HG03139 (cell line): ENCODE measurements around the gene PTH2R.
"Not testable (repeated sequence)": the region's sequence is repeated elsewhere in the genome, so short reads cannot be mapped to it uniquely, and the experiment has no call there.

Experiments used
- ATAC-seq: cut with Tn5 transposase; IDR thresholded peaks from one replicate; pipeline ENCODE4 v1.9.1; 2021; ENCODE audit not compliant: unreplicated experiment

PTH2R gene

DNA sequence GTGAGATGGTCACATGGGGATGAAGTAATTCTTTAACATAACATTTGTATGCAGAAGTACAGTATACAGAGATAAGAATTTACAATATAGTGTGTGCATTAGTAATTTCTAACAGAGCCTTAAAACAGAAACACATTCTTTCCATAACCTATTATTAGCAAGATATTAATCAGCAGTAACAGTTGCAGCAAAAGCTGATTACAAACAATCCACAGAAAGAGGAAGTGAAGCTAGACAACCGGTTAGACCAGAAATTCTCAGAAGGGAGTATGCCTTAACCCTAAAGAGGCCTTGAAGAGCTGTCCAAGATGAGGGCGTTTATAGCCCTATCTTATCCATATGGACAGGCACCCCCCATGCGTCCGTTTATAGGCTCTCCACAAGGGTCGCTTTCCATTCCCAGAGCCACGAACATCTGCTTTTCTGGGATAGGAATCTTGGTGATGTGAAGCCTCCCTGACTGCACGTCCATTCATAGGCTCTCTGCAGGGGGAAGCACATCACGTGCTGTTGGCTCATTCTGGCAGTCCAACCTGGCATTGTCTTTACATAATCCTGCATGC is 75.9 kb downstream of the PTH2R start:
- ATAC-seq, result not testable (repeated sequence)

- no peak for ATAC-seq
These were observed 78.8 kb downstream of the PTH2R start for GRCh38 chr2:208485390-208485789.

- no peak for ATAC-seq
These were observed 82.3 kb downstream of the PTH2R start for GRCh38 chr2:208488686-208489564.

DNA sequence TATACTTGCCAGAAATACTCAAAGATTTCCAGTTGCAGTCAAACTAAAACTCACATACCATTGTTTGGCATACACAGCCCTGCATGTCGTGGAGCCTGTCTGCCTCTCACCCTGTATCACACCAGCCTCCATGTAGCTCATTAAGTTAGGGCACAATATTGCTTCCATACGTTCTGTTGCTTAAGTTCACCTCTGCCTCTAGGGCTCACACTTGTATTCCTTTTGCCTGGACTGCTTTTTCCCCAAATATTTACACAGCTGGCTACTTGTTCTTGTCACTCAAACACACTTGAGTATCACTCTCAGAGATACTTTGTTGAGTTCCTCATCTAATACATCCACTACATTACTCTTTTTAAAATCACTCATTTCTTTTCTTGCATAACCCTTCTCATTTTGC is 83.1 kb downstream of the PTH2R start:
- ATAC-seq, result no peak

DNA sequence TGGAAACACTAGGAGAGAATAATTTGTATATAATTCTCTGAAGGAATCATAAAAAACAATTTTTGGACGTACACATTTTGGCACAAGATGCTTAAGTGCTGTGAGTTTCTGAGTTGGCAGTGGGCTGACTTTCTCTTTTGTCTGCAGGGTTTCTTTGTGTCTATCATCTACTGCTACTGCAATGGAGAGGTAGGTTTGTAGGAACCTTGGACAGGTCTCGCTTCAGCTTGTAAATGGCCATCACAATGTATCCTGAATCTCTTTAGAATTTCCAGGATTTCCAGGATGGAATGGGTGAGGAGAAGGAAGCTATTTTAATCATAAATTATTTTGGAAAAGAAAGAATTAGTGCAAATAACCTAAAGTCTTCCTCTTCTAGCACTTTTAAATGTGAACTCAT is 83.9 kb downstream of the PTH2R start:
- no peak for ATAC-seq

DNA sequence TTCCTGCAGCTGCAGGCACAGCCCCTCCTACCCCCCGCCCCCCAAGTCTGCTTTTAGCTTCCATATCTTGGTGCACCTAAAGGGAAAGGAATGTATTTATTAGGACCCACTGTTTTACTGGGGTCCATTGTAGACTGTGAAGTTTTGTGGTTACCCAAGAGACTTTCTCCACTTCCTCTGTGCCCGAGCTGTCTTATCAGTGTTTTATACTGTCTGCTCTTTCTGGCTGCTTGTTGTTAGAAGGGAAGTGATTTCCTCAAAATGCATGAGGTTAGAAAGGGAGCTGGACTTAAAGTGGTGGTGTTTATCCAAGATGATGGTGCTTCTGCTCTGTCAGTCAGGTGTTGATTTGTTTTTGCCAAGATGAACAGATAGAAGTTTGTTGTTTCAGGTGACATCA is 85.0 kb downstream of the PTH2R start:
- no peak for ATAC-seq

- ATAC-seq, result no peak
These were observed 85.5 kb downstream of the PTH2R start for GRCh38 chr2:208492069-208492468.

GRCh38 chr2:208493186-208493585 is 86.6 kb downstream of the PTH2R start:
- no peak for ATAC-seq

GRCh38 chr2:208496129-208496528 is 89.5 kb downstream of the PTH2R start:
- no peak for ATAC-seq

DNA sequence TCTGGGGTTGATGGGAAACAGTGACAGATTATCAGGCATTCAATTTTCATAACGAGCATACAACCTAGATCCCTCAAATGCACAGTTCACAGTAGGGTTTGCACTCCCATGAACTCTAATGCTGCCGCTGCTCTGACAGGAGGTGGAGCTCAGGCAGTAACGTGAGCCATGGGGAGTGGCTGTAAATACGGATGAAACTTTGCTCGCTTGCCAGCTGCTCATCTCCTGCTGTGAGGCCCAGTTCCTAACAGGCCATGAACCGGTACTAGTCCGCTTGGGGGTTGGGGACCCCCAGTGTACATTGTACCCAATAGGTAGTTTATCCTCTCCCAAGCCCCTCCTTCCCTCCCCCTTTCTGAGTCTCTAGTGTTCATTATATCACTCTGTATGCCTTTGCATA is 94.6 kb downstream of the PTH2R start:
- ATAC-seq, result no peak

DNA sequence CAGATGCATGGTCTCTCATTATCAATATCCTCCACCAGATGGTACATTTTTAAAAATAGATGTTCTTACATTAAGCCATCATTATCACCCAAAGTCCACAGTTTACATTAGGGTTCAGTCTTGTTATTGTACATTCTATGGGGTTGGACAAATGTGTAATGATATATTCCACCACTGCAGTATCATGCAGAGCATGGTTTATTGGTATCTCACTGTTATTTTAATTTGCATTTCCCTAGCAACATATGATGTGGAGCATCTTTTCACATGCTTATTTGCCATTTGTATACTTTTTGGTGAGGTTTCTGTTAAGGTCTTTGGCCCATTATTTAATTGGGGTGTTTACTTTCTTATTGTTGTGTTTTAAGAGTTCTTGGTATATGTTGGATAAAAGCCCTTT is 95.7 kb downstream of the PTH2R start:
- no peak for ATAC-seq

GRCh38 chr2:208505365-208505764 is 98.8 kb downstream of the PTH2R start:
- ATAC-seq, result not testable (repeated sequence)

DNA sequence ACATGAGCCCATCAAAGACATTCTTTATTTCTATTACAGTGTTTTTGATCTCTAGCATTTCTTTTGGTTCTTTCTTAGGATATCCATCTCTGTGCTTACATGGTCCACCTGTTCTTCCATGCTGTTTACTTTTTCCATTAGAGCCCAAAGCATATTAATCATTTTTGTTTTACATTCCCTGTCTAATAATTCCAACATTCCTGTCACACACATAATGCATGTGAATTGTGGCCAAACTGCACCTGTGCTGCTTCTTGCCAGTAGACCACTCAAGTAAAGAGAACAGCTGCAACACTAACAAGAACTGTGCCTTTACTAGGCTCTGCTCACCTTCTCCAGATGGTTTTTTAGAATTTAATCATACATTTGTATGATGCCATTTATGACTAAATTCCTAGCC is 103.0 kb downstream of the PTH2R start:
- no peak for ATAC-seq

DNA sequence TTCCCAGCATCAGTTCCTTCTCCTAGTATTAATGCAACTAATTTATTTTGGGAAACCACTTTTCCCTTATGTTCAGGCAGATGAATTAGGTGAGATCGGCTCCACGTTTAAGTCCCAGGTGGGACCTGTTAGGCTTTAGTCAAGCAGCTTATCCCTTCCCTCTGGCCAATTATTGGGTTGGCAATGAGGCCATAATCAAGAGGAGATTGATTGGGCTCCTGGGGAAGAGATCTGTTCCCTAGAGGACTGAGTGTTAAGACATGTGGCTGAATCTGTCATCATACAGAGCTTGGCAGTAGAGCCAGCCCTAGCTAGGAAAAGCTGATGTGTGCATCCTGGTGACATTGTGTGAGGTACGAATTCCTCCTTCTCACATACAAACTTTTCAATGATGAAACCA is 104.4 kb downstream of the PTH2R start:
- ATAC-seq, result no peak

GRCh38 chr2:208511573-208511972 is 105.0 kb downstream of the PTH2R start:
- ATAC-seq, result no peak

DNA sequence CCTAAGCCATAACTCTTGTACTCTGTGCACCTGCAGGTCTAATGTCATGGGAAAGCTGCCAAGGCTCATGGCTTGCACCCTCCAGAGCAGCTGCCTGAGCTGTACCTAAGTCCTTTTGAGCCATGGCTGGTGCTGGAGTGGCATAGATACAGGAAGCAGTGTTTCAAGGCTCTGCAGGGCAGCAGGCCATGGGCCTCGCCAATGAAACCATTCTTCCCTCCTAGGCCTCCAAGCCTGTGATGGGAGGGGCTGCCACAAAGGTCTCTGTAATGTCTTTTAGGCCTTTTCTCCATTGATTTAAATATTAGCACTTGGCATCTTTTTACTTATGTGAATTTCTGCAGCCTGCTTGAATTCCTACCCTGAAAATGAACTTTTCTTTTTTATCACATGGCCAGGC is 108.5 kb downstream of the PTH2R start:
- ATAC-seq, result no peak

- not testable (repeated sequence) for ATAC-seq
These were observed 116.5 kb downstream of the PTH2R start for GRCh38 chr2:208523069-208523468.

DNA sequence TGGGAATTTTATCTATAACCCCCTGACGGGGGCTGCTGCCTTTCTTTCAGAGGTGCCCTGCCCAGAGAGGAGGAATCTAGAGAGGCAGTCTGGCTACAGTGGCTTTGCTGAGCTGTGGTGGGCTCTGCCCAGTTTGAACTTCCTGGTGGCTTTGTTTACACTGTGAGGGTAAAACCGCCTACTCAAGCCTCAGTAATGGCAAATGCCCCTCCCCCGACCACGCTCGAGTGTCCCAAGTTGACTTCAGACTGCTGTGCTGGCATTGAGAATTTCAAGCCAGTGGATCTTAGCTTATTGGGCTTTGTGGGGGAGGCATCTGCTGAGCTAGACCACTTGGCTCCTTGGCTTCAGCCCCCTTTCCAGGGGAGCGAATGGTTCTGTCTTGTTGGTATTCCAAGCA is 118.6 kb downstream of the PTH2R start:
- not testable (repeated sequence) for ATAC-seq

DNA sequence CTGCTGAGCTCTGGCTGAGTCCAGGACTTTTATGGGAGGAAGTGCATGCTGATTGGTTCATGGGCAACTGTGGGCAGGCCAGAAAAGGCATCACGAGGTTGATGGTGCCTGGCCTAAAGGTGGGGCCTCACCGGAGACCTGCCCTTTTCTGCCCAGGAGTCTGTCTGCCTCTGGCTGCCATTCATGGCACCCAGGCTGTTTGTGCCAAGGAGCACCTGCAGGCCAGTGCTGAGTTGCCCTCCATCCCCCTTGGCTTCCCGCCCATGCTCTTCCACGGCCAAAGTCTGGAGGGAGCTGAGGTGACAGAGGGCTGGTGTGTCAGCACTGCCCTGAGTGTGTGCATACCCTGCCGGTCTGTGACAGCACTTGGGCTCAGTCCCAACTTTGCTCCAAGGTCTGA is 123.2 kb downstream of the PTH2R start:
- ATAC-seq, result no peak

DNA sequence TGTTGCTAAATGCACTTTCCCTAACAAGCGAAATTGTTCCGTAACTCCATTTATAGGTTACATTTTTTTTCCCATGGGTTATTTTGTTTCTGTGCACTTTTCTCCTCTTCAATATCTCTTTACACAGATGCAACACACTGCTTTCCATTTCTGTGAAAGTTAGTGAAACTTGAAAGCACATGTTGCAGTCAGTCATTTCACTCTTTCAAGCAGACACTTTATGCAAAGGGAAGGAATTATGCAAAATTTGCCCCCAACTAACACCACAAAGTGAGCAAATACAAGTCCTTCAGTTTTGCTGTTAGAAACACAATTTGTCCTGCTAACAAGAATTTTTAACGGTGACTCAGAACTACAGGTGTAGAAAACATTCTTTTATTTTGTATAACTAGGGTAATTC is 124.8 kb downstream of the PTH2R start:
- ATAC-seq, result no peak

DNA sequence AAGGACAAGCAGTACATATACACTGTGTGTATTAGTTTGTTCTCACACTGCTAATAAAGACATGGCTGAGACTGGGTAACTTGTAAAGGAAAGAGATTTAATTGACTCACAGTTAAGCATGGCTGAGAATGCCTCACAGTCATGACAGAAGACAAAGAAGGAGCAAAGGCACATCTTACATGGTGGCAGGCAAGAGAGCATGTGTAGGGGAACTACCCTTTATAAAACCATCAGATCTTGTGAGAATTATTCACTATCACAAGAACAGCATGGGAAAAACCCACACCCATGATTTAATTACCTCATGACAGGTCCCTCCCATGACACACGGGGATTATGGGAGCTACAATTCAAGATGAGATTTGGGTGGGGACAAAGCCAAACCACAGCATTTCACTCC is 129.0 kb downstream of the PTH2R start:
- not testable (repeated sequence) for ATAC-seq

DNA sequence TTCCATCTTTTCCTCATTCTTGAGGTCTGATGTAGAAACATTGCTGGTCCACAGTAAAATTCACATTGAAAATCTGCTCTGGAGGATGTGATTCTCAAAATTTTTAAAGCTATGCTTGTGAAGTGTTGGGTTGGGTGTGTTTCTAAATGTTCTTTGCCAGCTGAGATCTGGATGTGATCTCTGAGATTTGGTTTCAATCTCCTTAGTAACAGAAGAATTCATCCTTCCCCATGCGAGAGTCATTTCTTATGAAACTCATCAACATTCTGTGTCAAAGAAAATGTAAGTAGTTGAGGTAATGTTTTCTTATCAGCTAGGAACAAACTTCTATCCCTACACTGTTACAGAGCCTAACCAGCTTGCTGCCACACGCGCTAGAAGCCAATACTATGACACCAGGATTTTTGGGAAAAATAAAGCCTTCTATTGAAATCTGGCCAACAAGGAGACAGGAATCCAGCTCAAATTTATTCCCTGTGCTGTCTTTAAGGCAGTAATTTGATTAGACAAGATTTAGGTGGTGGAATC is 134.9 kb downstream of the PTH2R start:
- ATAC-seq, result no peak
